GM12878 (cell line): ENCODE measurements around the gene UQCR10.

ENCODE experiments used
- BHLHE40 ChIP-seq, 2 experiments: fragments of 450-650 bp in 1 of 2; IDR thresholded peaks; 2 replicates each; pipeline ENCODE4 v1.6.1; 2011 to 2017; ENCODE audit warnings: low read depth in 2 of 2, borderline replicate concordance in 1 of 2, improper control_type of control experiment in 1 of 2, low read length in 1 of 2, mild to moderate bottlenecking in 1 of 2
- CHD2 ChIP-seq: IDR thresholded peaks from 2 replicates; pipeline ENCODE4 v1.6.1; 2011; ENCODE audit warnings: low read depth, low read length, improper control_type of control experiment, borderline replicate concordance
- EP300 ChIP-seq, 2 experiments: fragments of 150-350 bp in 1 of 2; IDR thresholded peaks; 2 replicates each; pipeline ENCODE4 v1.6.1; 2011 to 2012; ENCODE audit warnings: low read depth in 2 of 2, low read length in 2 of 2, borderline replicate concordance in 1 of 2, improper control_type of control experiment in 1 of 2, inconsistent platforms in 1 of 2; ENCODE audit not compliant: control insufficient read depth in 1 of 2
- ESRRA ChIP-seq: IDR thresholded peaks from 2 replicates; pipeline ENCODE4 v1.6.1; 2012; ENCODE audit warnings: mild to moderate bottlenecking, low read length, improper control_type of control experiment
- GABPA ChIP-seq: IDR thresholded peaks from 2 replicates; pipeline ENCODE4 v1.6.1; 2014; ENCODE audit warnings: antibody characterized with exemption, low read depth, mild to moderate bottlenecking, inconsistent platforms
- MEF2B ChIP-seq: fragments of 450-650 bp; IDR thresholded peaks from 2 replicates; pipeline ENCODE4 v1.6.1; 2018; ENCODE audit warnings: mild to moderate bottlenecking, moderate library complexity; ENCODE audit not compliant: partially characterized antibody, poor library complexity, severe bottlenecking
- MYC ChIP-seq: IDR thresholded peaks from 2 replicates; pipeline ENCODE4 v1.6.1; 2011; ENCODE audit warnings: mild to moderate bottlenecking, low read length, moderate library complexity, inconsistent platforms; ENCODE audit not compliant: insufficient read depth, insufficient replicate concordance, insufficient read length, severe bottlenecking
- POLR2A ChIP-seq: IDR thresholded peaks from 2 replicates; pipeline ENCODE4 v1.6.1; 2011; ENCODE audit warnings: low read depth, mild to moderate bottlenecking, low read length
- POLR2AphosphoS5 ChIP-seq: IDR thresholded peaks from 2 replicates; pipeline ENCODE4 v1.6.1; 2011; ENCODE audit warnings: mild to moderate bottlenecking, low read length, inconsistent platforms
- RCOR1 ChIP-seq: conservative IDR thresholded peaks from 2 replicates; pipeline ENCODE4 v1.6.1; 2012; ENCODE audit warnings: low read depth, low read length, improper control_type of control experiment
- SMAD5 ChIP-seq: IDR thresholded peaks from 2 replicates; pipeline ENCODE4 v1.6.1; 2016; ENCODE audit warnings: antibody characterized with exemption, low read depth
- SMC3 ChIP-seq: IDR thresholded peaks from 2 replicates; pipeline ENCODE4 v1.6.1; 2011; ENCODE audit warnings: low read length, improper control_type of control experiment, borderline replicate concordance
- TF ChIP-seq, protein P1 (sequence below), 3 experiments: IDR thresholded peaks in 2 of 3; conservative IDR thresholded peaks in 1 of 3; 2 replicates each; pipeline ENCODE4 v1.5.1; 2011; ENCODE audit warnings: low read depth in 3 of 3, low read length in 3 of 3, mild to moderate bottlenecking in 3 of 3, control low read depth in 2 of 3, moderate library complexity in 2 of 3, inconsistent platforms in 1 of 3, mixed read lengths in 1 of 3; ENCODE audit not compliant: control insufficient read depth in 2 of 3, insufficient read depth in 1 of 3; ENCODE audit errors: extremely low read depth in 1 of 3
- TF ChIP-seq, protein P2 (sequence below): IDR thresholded peaks from 2 replicates; pipeline ENCODE4 v1.6.1; 2011; ENCODE audit warnings: low read depth, low read length, improper control_type of control experiment, borderline replicate concordance

DNA sequence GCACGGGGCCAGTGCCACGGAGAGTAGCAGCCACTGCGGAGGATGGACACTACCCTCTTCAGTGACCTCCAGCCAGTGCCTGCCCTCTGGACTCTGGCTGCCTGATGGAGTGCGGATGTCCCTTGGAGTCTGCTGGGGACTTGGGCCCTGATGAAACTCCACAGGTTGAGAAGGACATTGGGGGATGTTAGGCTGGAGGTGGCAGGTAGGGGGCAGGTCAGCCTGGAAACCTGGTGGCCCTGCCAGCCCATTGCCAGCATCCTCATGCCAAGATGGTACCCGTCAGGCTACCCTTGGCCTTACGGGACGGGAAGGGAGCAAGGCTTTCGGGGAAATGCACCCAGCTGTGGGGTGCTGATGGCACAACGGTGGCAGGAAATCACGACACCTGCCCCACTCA lies 43.4 kb upstream of the UQCR10 start:
- TF ChIP-seq POLR2AphosphoS5 (no peak), SMC3 (no peak), RCOR1 (no peak), SMAD5 (no peak), EP300 (IDR thresholded peaks at IDR 0.05; ENCODE audit: borderline replicate concordance in 1 of 2, control insufficient read depth in 1 of 2, low read depth in 2 of 2, low read length in 2 of 2) (no peak), CHD2 (no peak), GABPA (no peak), ESRRA (no peak), POLR2A (no peak), MEF2B (no peak), MYC (no peak), BHLHE40 (IDR thresholded peaks at IDR 0.05; ENCODE audit: borderline replicate concordance in 1 of 2, low read depth in 2 of 2, low read length in 1 of 2) (no peak)
- TF ChIP-seq, protein P1, sequence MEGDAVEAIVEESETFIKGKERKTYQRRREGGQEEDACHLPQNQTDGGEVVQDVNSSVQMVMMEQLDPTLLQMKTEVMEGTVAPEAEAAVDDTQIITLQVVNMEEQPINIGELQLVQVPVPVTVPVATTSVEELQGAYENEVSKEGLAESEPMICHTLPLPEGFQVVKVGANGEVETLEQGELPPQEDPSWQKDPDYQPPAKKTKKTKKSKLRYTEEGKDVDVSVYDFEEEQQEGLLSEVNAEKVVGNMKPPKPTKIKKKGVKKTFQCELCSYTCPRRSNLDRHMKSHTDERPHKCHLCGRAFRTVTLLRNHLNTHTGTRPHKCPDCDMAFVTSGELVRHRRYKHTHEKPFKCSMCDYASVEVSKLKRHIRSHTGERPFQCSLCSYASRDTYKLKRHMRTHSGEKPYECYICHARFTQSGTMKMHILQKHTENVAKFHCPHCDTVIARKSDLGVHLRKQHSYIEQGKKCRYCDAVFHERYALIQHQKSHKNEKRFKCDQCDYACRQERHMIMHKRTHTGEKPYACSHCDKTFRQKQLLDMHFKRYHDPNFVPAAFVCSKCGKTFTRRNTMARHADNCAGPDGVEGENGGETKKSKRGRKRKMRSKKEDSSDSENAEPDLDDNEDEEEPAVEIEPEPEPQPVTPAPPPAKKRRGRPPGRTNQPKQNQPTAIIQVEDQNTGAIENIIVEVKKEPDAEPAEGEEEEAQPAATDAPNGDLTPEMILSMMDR (IDR thresholded peaks at IDR 0.05 in 2 of 3, conservative IDR thresholded peaks at IDR 0.05 in 1 of 3; ENCODE audit: control insufficient read depth in 2 of 3, extremely low read depth in 1 of 3, insufficient read depth in 1 of 3, low read depth in 3 of 3, low read length in 3 of 3), result 0 out of 6 replicates have a peak, but pooled peaks of 1 of the 3 experiments have one; percentile 4
- TF ChIP-seq, protein P2, sequence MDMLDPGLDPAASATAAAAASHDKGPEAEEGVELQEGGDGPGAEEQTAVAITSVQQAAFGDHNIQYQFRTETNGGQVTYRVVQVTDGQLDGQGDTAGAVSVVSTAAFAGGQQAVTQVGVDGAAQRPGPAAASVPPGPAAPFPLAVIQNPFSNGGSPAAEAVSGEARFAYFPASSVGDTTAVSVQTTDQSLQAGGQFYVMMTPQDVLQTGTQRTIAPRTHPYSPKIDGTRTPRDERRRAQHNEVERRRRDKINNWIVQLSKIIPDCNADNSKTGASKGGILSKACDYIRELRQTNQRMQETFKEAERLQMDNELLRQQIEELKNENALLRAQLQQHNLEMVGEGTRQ, result no peak
